HG02678 (cell line): ENCODE measurements around the gene WFDC10B.
"Not testable (repeated sequence)": the region's sequence is repeated elsewhere in the genome, so short reads cannot be mapped to it uniquely, and the experiment has no call there.

Experiments
- ATAC-seq: cut with Tn5 transposase; IDR thresholded peaks from one replicate; pipeline ENCODE4 v1.9.1; 2021; ENCODE audit warnings: mild to moderate bottlenecking, moderate library complexity; ENCODE audit not compliant: unreplicated experiment

WFDC10B gene

DNA sequence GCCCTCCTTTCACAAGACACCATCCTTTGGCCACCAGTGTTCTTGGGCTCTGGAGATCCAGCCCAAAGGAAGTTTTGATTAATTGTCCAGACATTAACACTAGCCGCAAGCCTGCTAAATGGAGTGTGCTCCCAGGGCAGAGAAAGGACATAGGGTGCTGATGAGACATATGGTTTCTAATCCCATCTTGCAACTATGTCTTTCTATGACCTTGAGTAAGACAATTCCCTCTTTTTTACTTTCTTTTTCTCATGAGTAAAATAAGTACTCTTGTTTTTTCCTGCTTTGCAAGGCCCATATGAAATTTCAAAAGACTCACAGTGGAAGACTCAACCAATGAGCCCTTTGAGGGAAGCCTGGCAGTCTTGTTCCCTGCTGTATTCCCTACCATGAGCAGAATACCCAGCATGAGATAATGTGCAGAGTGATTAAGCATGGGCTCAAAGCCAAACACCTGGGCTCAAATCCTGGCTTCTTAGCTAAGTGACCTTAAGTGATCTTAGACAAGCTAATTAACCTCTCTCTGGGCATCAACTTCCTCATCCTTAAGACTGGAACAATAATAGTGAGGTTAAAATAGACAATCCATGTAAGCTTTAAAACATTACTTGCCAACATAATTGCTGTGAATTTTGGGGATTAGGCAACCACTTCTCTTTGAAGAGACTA, at the start of gene WFDC10B:
Gene WFDC10B (minus strand): TSS at position 51 of the 669 bp plus-strand sequence. CDS start 19,027 bp downstream, outside the sequence.
- ATAC-seq: no peak

DNA sequence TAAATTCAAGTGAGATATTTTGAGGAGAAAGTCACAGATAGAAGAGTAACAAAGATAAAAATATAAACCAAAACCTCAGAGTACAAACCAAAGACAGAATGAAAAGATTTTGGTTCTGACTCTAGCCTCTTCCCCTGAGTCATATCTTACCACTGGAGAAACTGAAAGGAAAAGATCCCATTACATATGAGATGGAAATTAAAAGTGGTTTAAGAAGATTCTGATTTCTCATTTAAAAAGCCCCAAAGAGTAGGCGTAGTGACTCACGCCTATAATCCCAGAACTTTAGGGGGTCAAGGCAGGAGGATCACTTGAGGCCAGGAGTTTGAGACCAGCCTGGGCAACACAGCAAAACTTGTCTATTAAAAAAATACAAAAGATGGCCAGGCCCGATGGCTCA, 47.9 kb upstream of the WFDC10B start:
- no peak for ATAC-seq

DNA sequence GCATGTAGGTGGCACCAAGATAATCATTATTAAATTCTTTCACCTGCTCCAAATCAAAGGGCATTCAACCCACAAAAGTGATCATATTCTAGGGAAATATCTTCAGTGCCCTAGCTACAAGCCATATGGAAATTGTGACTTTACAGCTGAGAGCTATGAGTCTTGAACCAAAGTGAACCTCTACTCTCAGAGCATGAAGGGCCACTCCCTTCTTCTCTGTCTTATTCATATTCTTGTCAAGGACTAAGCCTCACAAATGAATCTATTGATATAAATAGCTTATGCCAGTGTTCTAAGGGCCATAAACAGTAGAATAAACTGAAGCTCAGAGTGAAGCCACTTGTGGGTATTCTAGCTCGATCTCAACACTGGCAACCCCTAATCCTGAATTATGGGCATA, 46.9 kb upstream of the WFDC10B start:
- no peak for ATAC-seq

DNA sequence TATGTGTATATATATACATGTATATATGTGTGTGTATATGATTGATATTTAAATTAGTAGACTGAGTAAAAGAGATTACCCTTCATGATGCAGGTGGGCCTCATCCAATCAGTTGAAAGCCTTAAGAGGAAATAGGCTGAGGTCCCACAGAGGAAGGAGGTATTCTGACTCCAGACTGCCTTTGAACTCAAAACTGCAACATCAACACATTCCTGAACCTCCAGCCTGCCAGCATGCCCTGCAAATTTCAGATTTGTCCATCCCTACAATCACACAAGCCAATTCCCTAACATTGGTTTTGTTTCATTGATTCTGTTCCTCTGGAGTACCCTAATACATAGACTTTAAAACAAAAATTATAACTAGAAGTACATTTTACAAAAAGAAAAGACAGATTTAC, 40.2 kb upstream of the WFDC10B start:
- no peak for ATAC-seq

DNA sequence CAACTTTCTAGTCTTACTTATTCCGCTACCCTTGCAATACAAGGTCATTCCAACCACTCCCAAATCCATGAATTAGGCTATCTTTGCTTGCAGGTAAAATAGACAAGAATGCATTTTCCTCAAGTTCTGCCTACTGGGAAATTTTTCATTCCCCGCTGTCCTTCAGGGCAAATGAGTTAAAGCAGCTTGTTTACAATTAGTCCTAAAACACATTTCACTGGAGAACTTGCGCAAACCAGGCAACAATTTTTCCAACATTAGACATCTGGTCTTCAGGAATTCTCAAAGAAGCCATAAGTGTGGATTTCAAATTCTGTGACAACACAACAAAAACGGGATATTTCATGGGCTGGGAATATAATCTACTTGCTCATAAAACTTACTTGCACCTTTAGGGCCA, 37.8 kb upstream of the WFDC10B start:
- ATAC-seq: no peak

DNA sequence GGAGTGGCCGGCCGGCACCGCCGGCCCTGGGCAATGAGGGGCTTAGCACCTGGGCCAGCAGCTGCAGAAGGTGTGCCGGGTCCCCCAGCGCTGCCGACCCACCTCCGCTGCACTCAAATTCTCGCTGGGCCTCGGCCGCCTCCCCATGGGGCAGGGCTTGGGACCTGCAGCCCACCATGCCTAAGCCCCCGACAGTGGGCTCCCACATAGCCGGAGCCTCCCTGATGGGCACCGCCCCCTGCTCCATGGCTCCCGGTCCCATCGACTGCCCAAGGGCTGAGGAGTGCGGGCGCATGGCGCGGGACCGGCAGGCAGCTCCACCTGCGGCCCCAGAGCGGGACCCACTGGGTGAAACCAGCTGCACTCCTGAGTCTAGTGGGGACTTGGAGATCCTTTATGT, 31.2 kb upstream of the WFDC10B start:
- ATAC-seq: no peak

DNA sequence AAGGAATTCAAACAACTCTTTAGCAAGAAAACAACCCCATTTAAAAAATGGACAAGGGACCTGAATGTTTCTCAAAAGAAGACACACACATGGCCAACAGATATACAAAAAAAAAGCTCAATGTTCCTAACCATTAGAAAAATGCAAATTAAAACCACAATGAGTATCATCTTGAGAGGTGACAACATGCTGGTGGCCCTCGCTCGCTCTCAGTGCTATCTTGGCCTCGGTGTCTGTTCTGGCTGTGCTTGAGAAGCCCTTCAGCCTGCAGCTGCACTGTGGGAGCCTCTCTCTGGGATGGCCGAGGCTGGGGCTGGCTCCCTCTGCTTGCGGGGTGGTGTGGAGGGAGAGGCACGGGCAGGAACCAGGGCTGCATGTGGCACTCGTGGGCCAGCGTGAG, 30.7 kb upstream of the WFDC10B start:
- ATAC-seq: no peak

DNA sequence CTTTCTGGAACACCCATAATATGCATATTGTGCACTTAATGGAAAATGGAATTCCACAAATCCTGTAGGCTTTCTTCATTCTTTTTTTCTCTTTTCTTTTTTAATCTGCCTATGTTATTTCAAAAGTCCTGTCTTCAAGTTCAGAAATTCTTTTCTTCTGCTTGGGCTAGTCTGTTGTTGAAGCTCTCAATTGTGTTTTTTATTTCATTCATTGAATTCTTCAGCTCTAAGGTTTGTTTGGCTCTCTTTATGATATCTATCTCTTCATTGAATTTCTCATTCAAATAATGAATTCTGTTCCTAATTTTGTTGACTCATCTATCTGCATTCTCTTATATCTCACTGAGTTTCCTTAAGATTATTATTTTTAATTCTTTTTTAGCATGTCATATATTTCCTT, 27.4 kb upstream of the WFDC10B start:
- ATAC-seq: no peak

DNA sequence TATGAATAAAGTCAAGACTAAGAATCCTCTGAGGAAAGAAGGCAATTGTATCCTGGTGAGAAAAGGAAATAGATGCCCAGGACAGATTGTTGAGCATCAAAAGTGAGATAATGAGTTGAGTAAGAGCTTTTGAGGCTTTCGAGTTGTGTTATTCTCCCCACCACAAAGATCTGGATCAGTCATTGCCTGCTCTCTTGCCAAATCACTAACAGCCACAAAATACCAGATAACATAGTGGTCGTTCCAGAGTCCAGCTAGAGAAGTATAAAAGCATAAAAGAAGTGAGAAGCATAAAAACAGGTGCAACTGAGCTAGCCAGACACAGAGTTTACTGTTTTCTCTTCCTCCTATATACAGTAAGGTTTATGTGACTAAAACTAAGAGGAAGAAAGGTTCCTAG, 22.2 kb upstream of the WFDC10B start:
- no peak for ATAC-seq

DNA sequence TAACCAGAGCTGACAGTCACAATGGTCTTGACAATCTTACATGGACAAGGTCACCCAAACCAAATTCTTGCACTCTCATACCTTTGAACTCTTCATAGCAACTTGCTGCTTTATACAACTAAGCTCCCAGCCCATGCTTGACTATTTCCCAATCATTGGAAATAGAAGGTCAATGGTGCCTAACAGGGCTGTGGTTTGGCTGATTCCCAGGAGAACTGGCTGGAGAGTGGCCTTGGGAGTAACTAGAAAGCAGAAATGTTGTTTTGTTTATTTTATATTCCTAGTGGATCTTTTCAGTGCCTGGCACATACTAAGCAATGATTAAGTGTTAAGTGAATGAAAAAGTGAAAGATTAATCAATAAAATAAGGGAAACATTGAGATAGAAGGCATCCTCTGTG, 20.3 kb upstream of the WFDC10B start:
- no peak for ATAC-seq

DNA sequence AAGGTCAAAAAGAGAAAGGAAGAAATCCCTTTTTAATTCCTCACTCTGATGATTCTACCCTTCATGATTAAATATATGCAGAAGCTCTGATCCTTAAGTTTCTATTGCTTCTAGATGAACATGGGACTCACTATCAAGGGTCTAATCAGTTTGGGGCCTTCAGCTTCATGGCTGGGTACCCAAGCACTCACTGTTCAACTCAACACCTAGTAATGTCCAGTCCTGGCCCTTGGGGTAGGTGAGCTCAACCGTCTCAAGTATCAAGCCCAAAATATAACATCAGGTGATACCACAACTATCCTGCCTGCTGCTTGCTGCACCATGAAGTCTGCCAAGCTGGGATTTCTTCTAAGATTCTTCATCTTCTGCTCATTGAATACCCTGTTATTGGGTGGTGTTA, 17.2 kb upstream of the WFDC10B start, which contains the start of gene SPINT4:
Gene SPINT4 (plus strand): TSS at position 301 of the 400 bp plus-strand sequence. CDS start 21 bp downstream, at position 322.
- ATAC-seq: no peak

DNA sequence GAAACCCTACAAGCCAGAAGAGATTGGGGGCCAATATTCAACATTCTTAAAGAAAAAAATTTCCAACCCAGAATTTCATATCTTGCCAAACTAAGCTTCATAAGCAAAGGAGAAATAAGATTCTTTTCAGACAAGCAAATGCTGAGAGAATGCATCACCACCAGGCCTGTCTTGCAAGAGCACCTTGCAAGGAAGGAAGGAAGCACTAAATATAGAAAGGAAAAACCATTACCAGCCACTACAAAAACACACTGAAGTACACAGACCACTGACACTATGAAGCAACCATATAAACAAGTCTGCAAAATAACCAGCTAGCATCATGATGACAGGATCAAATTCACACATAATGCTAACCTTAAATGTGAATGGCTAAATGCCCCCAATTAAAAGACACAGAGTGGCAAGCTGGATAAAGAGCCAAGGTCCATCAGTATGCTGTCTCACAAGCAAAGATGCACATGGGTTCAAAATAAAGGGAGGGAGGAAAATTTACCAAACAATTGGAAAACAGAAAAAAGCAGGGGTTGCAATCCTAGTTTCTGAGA, 11.4 kb upstream of the WFDC10B start:
- ATAC-seq: not testable (repeated sequence)

DNA sequence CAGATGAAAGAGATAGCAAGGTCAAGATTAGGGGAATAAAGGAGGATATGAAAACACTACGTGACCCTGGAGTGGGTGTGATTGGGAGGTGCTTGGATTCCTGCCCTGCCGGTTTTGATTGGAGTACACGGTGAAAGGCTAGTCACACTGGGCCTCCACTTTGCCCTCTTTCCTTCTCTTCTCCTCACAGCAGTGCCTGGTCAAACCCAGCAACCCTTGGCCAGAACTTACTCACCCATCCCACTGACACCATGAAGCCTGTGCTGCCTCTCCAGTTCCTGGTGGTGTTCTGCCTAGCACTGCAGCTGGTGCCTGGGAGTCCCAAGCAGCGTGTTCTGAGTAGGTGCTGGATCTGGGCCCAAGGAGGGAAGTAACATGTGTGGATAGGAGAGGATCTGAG, 2.9 kb downstream of the WFDC10B start, which contains the start of gene WFDC13:
Gene WFDC13 (plus strand): TSS at position 166 of the 400 bp plus-strand sequence. CDS start 86 bp downstream, at position 252.
- no peak for ATAC-seq

DNA sequence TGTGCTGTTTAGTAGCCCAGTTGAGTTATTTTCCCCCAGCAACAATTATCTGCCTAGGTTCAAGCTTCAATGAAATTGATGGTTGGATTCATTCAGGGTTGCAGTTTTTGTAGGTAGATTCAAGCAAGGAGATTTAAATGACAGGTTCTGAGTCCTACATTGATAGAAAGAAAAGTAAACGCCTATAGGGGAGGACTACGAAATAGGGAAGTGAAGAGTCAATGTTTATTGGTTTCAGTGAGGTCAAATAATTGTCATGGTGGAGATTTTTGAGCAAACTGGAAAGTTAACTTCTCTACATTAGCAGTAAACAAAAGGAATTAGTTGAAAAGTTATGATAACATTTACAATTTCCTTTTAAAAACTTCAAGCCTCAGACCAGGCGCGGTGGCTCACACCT, 3.7 kb downstream of the WFDC10B start:
- ATAC-seq: no peak

DNA sequence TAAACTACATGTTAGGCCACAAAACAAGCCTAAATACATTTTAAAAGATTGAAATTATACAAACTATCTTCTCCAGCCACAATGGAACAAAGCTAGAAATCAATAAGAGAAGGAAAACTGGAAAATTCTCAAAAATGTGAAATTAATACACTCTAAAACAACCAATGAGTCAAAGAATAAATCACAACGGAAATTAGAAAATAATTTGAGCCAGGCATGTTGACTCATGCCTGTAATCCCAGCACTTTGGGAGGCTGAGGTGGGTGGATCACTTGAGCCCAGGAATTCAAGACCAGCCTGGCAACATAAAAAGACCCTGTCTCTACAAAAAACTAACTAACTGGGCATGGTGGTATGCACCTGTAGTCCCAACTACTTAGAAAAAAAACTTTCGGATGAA, 9.3 kb downstream of the WFDC10B start:
- no peak for ATAC-seq

DNA sequence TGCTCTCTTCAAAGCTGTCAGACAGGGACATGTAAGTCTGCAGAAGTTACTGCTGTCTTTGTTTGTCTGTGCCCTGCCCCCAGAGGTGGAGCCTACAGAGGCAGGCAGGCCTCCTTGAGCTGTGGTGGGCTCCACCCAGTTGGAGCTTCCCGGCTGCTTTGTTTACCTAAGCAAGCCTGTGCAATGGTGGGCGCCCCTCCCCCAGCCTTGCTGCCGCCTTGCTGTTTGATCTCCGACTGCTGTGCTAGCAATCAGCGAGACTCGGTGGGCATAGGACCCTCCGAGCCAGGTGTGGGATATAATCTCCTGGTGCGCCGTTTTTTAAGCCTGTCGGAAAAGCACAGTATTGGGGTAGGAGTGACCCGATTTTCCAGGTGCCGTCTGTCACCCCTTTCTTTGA, 11.5 kb downstream of the WFDC10B start:
- ATAC-seq: not testable (repeated sequence)

DNA sequence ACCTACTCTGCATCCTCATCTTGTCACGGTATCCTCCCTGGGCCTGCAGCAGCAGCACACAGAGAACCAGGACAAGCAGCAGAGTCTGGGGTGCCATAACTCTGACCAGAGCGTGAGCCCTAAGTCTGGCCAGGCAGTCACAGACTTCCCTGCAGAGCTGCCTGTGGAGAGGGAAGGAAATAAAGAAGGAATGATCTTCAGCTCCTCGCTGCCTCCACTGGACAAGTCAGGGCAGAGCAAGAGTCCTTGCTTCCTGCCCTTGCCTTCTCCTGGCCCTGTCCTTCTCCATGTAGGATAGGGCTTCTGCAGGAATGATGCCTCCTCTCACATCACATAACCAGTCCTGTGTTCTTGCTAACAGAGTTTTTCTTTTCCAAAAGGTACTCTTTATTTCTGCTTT, 18.9 kb downstream of the WFDC10B start:
- no peak for ATAC-seq

DNA sequence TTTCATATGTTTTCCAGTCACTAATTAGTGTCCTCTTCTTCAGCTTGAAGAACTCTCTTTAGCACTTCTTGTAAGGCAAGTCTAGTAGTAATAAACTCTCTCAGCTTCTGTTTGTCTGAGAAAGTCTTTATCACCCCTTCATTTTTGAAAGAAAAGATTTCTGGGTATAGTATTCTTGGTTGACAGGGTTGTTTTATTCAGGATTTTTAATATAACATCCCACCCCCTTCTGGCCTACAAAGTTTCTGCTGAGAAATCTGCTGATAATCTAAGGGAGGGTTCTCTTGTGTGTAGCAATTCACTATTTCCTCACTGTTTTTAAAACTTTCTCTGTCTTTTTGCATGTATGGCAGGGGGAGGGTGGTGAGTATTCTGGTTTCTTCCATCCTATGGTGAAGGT, 25.2 kb downstream of the WFDC10B start:
- ATAC-seq: no peak

DNA sequence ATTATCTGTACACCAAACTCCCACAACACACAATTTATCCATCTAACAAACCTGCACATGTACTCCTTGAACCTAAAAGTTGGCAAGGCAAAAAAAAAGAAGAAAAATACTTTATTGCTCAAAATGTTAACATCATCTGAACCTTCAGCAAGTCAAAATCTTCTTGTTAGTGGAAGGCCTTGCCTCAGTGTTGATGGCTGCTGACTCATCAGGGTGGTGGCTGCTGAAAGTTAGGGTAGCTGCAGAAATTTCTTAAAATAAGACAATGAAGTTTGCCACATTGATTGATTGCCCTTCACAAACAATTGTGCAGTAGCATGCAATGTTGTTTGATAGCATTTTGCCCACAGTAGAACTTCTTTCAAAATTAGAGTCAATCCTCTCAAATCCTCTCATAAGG, 32.1 kb downstream of the WFDC10B start:
- no peak for ATAC-seq

DNA sequence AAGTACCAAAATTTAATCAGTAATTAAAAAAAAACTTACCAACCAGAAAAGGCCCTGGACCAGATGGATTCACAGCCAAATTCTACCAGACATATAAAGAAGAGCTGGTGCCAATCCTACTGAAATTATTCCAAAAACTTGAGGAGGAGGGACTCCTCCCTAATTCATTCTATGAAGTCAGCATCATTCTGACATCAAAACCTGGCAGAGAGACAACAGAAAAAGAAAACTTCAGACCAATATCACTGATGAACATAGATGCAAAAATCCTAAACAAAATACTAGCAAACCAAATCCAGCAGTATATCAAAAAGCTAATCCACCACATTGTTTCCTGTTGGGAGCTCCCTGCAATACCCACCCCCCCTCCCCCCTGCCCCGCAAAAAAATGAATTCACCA, 34.7 kb downstream of the WFDC10B start, which contains the start of gene WFDC11:
Gene WFDC11 (minus strand): TSS at position 101 of the 400 bp plus-strand sequence. CDS start 19,639 bp downstream, outside the sequence.
- ATAC-seq: no peak

DNA sequence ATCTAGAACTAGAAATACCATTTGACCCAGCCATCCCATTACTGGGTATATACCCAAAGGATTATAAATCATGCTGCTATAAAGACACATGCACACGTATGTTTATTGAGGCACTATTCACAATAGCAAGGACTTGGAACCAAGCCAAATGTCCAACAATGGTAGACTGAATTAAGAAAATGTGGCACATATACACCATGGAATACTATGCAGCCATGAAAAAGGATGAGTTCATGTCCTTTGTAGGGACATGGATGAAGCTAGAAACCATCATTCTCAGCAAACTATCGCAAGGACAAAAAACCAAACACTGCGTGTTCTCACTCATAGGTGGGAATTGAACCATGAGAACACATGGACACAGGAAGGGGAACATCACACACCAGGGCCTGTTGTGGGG, 47.8 kb downstream of the WFDC10B start:
- not testable (repeated sequence) for ATAC-seq

DNA sequence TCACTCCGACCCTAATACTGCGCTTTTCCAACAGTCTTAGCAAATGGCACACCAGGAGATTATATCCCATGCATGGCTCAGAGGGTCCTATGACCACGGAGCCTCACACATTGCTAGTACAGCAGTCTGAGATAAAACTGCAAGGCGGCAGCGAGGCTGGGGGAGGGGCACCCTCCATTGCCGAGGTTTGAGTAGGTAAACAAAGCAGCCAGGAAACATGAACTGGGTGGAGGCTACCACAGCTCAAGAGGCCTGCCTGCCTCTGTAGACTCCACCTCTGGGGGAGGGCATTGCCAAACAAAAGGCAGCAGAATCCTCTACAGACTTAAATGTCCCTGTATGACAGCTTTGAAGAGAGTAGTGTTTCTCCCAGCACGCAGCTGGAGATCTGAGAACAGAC, 53.1 kb downstream of the WFDC10B start:
- ATAC-seq: not testable (repeated sequence)
